ENCODE results near the gene SLC35E3. TPM values are rescaled to one million over a fixed set of nuclear protein-coding genes. Genes with fewer than 3 reads are reported as not detected.

Gene SLC35E3
- total and polyA plus RNA-seq, 5 donors = 5.2 to 9.6 (median 6.2) TPM

GRCh38 chr12:68750506-68750905, 4.5 kb downstream of the SLC35E3 start:
- H3K27ac ChIP-seq (ENCODE audit: low read length) = no peak overlapping the region
- 74% methylated on average over 4 of the region's 4 CpGs for WGBS
- H3K4me3 ChIP-seq (ENCODE audit: low read length) = no peak overlapping the region
- no peaks in the 10 kb centered on the region for H3K9me3 ChIP-seq (ENCODE audit: control insufficient read depth, low read length)
- ATAC-seq (no peak), DNase-seq (no peak)
- H3K4me1 ChIP-seq (ENCODE audit: control insufficient read depth, insufficient read depth, low read length) = peaks cover 4% of the 10 kb centered on the region
- intact Hi-C loops (cut with DNase I) = no loop called here
- no peaks in the 10 kb centered on the region for H3K27me3 ChIP-seq (ENCODE audit: control insufficient read depth, insufficient read depth)

DNA sequence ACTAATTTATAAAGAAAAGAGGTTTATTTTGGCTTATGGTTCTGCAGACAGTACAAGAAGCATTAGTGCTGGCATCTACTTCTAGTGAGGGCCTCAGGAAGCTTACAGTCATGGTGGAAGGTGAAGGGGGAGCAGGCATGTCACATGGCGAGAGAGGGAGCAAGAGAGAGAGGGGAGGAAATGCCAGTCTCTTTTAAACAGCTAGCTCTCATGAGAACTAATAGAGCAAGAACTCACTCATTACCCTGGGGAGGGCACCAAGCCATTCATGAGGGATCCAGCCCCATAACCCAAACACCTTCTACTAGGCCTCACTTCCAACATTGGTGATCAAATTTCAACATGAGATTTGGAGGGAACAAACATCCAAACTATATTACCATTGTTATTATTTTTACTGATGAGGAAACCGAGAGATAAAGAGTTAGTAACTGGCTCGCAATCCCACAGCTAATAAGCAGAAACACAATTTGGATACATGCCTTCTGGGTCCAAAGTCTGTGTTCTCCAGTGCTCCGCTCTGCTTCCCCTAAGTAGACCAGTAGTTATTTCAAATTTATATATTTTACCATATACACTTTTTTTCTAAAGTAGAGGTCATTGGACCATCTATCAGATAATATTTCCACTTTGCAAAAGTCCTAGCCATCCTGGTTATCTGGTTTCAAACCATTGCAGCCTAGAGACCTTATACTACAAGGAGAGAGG, 9.7 kb downstream of the SLC35E3 start:
- no peak for ATAC-seq
- Histone ChIP-seq H3K27ac (ENCODE audit: low read length) (no peak overlapping the region), H3K4me1 (ENCODE audit: control insufficient read depth, insufficient read depth, low read length) (no peaks in the 10 kb centered on the region), H3K4me3 (ENCODE audit: low read length) (no peak overlapping the region), H3K9me3 (ENCODE audit: control insufficient read depth, low read length) (no peaks in the 10 kb centered on the region), H3K27me3 (ENCODE audit: control insufficient read depth, insufficient read depth) (no peaks in the 10 kb centered on the region)
- intact Hi-C loops (cut with DNase I) = no loop called here
- WGBS = 96% methylated on average over 4 of the region's 4 CpGs
- DNase-seq = no peak

GRCh38 chr12:68759852-68760251, 13.9 kb downstream of the SLC35E3 start:
- Histone ChIP-seq H3K27me3 (ENCODE audit: control insufficient read depth, insufficient read depth) (no peaks in the 10 kb centered on the region), H3K4me1 (ENCODE audit: control insufficient read depth, insufficient read depth, low read length) (no peaks in the 10 kb centered on the region), H3K4me3 (ENCODE audit: low read length) (no peak overlapping the region), H3K27ac (ENCODE audit: low read length) (no peak overlapping the region), H3K9me3 (ENCODE audit: control insufficient read depth, low read length) (no peaks in the 10 kb centered on the region)
- ATAC-seq (no peak), DNase-seq (peak in 1 of 3 donors; percentile 70)
- intact Hi-C loops (cut with DNase I) = no loop called here
- WGBS = 89% methylated on average over 5 of the region's 5 CpGs

DNA sequence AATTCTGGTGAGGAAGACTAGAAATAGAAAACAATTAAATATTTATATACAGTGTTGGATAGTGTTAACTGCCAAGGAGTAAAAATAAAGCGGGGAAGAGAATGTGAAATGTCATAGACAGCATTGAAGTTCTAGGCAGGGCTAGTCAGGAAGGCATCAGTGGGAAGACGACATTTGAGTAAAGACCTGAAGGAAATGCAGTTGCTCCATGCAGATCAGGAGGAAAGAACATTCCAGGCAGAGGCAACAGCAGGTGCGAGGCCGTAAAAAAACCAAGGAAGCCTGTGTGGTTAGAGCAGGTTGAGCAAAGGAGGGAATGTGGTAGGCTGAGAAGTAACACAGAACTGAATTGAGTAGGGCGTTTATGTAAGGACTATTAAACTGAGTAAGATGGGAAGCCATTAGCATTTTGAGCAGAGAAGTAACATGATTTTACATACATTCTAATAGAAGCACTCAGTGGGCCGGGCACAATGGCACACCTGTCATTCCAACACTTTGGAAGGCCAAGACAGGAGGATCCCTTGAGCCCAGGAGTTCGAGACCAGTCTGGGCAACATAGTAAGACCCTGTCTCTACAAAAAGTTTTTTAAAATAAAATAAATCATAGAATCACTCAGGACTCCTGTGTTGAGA, 14.9 kb downstream of the SLC35E3 start:
- WGBS = 90% methylated on average over 7 of the region's 7 CpGs
- no peaks in the 10 kb centered on the region for H3K9me3 ChIP-seq (ENCODE audit: control insufficient read depth, low read length)
- no peak overlapping the region for H3K4me3 ChIP-seq (ENCODE audit: low read length)
- intact Hi-C loops (cut with DNase I) = no loop called here
- DNase-seq (no peak), ATAC-seq (no peak)
- no peaks in the 10 kb centered on the region for H3K27me3 ChIP-seq (ENCODE audit: control insufficient read depth, insufficient read depth)
- no peaks in the 10 kb centered on the region for H3K4me1 ChIP-seq (ENCODE audit: control insufficient read depth, insufficient read depth, low read length)
- H3K27ac ChIP-seq (ENCODE audit: low read length) = no peak overlapping the region

- Histone ChIP-seq H3K27ac (ENCODE audit: low read length) (no peak overlapping the region), H3K4me3 (ENCODE audit: low read length) (no peak overlapping the region), H3K27me3 (ENCODE audit: control insufficient read depth, insufficient read depth) (no peaks in the 10 kb centered on the region), H3K4me1 (ENCODE audit: control insufficient read depth, insufficient read depth, low read length) (no peaks in the 10 kb centered on the region), H3K9me3 (ENCODE audit: control insufficient read depth, low read length) (no peaks in the 10 kb centered on the region)
- WGBS = 96% methylated on average over 3 of the region's 3 CpGs
- no peak for ATAC-seq
- DNase-seq = no peak
- intact Hi-C loops (cut with DNase I) = no loop called here
These were observed 15.5 kb downstream of the SLC35E3 start for GRCh38 chr12:68761442-68761812.

GRCh38 chr12:68761901-68762630, 16.1 kb downstream of the SLC35E3 start:
- ATAC-seq (peak in 1 of 2 donors; percentile 26), DNase-seq (no peak)
- H3K4me1 ChIP-seq (ENCODE audit: control insufficient read depth, insufficient read depth, low read length) = no peaks in the 10 kb centered on the region
- H3K4me3 ChIP-seq (ENCODE audit: low read length) = no peak overlapping the region
- intact Hi-C loops (cut with DNase I) = no loop called here
- H3K9me3 ChIP-seq (ENCODE audit: control insufficient read depth, low read length) = no peaks in the 10 kb centered on the region
- H3K27ac ChIP-seq (ENCODE audit: low read length) = no peak overlapping the region
- 85% methylated on average over 8 of the region's 8 CpGs for WGBS
- H3K27me3 ChIP-seq (ENCODE audit: control insufficient read depth, insufficient read depth) = no peaks in the 10 kb centered on the region

- H3K4me1 ChIP-seq (ENCODE audit: control insufficient read depth, insufficient read depth, low read length) = no peaks in the 10 kb centered on the region
- no peaks in the 10 kb centered on the region for H3K9me3 ChIP-seq (ENCODE audit: control insufficient read depth, low read length)
- no peak for ATAC-seq
- no peak overlapping the region for H3K27ac ChIP-seq (ENCODE audit: low read length)
- H3K4me3 ChIP-seq (ENCODE audit: low read length) = no peak overlapping the region
- no peaks in the 10 kb centered on the region for H3K27me3 ChIP-seq (ENCODE audit: control insufficient read depth, insufficient read depth)
- 95% methylated on average over 3 of the region's 3 CpGs for WGBS
- DNase-seq = no peak
- intact Hi-C loops (cut with DNase I) = no loop called here
These were observed 16.7 kb downstream of the SLC35E3 start for GRCh38 chr12:68762691-68763090.

- intact Hi-C loops (cut with DNase I) = no loop called here
- H3K27me3 ChIP-seq (ENCODE audit: control insufficient read depth, insufficient read depth) = no peaks in the 10 kb centered on the region
- 98% methylated on average over 1 of the region's 1 CpG for WGBS
- ATAC-seq = no peak
- no peak overlapping the region for H3K27ac ChIP-seq (ENCODE audit: low read length)
- no peak overlapping the region for H3K4me3 ChIP-seq (ENCODE audit: low read length)
- DNase-seq = no peak
- H3K9me3 ChIP-seq (ENCODE audit: control insufficient read depth, low read length) = no peaks in the 10 kb centered on the region
- no peaks in the 10 kb centered on the region for H3K4me1 ChIP-seq (ENCODE audit: control insufficient read depth, insufficient read depth, low read length)
These were observed 19.7 kb downstream of the SLC35E3 start for GRCh38 chr12:68765696-68766095.

- ATAC-seq (no peak), DNase-seq (no peak)
- H3K9me3 ChIP-seq (ENCODE audit: control insufficient read depth, low read length) = no peaks in the 10 kb centered on the region
- H3K27ac ChIP-seq (ENCODE audit: low read length) = no peak overlapping the region
- intact Hi-C loops (cut with DNase I) = no loop called here
- 91% methylated on average over 2 of the region's 2 CpGs for WGBS
- no peaks in the 10 kb centered on the region for H3K4me1 ChIP-seq (ENCODE audit: control insufficient read depth, insufficient read depth, low read length)
- no peak overlapping the region for H3K4me3 ChIP-seq (ENCODE audit: low read length)
- no peaks in the 10 kb centered on the region for H3K27me3 ChIP-seq (ENCODE audit: control insufficient read depth, insufficient read depth)
These were observed 20.7 kb downstream of the SLC35E3 start for GRCh38 chr12:68766646-68767045.

DNA sequence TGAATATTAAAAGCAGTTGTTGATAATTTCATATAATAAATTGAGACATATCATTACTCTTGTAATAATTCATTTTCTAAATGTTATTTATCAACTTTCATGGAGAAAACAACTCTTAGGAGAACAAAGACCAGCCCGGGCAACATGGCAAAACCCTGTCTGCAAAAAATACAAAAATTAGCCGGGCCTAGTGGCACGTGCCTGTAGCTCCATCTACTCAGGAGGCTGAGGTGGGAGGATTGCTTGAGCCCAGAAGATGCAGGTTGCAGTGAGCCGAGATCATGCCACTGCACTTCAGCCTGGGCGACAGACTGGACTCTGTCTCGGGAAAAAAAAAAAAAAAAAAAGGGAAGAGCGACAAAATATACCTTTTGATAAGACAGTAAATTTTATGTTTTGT, 21.2 kb downstream of the SLC35E3 start:
- 97% methylated on average over 7 of the region's 7 CpGs for WGBS
- Histone ChIP-seq H3K27me3 (ENCODE audit: control insufficient read depth, insufficient read depth) (no peaks in the 10 kb centered on the region), H3K4me3 (ENCODE audit: low read length) (no peak overlapping the region), H3K9me3 (ENCODE audit: control insufficient read depth, low read length) (no peaks in the 10 kb centered on the region), H3K4me1 (ENCODE audit: control insufficient read depth, insufficient read depth, low read length) (no peaks in the 10 kb centered on the region), H3K27ac (ENCODE audit: low read length) (no peak overlapping the region)
- intact Hi-C loops (cut with DNase I) = no loop called here
- ATAC-seq = no peak
- DNase-seq = no peak

DNA sequence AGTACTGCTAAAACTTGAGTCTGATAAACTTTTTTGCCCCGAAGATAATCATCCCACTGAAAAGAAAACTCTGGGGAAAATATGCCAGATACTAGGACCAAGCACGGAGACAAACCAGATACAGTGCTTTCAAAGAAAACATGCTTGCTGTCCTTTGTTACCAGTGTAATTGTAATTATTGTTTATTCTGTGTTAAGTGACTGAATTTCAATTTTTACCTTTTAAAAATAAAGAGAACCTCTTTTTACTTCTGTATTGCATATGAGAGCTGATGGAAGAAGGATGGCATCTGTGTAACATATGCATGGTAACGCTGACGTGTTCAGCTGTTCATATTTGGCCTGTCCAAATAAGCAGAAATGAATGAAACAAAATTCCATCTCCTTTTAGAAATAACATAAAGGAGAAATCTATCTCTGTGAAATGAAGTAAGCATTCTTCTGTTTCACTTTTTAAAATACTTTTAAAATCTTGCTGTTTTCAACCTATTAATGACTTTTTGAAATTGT, 22.5 kb downstream of the SLC35E3 start:
- ATAC-seq = no peak
- H3K4me3 ChIP-seq (ENCODE audit: low read length) = no peak overlapping the region
- no peak for DNase-seq
- 79% methylated on average over 4 of the region's 4 CpGs for WGBS
- H3K27ac ChIP-seq (ENCODE audit: low read length) = no peak overlapping the region
- intact Hi-C loops (cut with DNase I) = no loop called here
- H3K27me3 ChIP-seq (ENCODE audit: control insufficient read depth, insufficient read depth) = no peaks in the 10 kb centered on the region
- H3K9me3 ChIP-seq (ENCODE audit: control insufficient read depth, low read length) = no peaks in the 10 kb centered on the region
- no peaks in the 10 kb centered on the region for H3K4me1 ChIP-seq (ENCODE audit: control insufficient read depth, insufficient read depth, low read length)
